Loucy (cell line): Measurements from ENCODE around the gene MRPL18.

ENCODE experiments used
- CTCF ChIP-seq: fragments of 200-600 bp; sonication (generic); conservative IDR thresholded peaks from 2 replicates; pipeline ENCODE4 v1.5.1; 2014; ENCODE audit warnings: mild to moderate bottlenecking, antibody characterized with exemption, low read length
- EZH2phosphoT487 ChIP-seq: fragments of 200-600 bp; IDR thresholded peaks from 2 replicates; pipeline ENCODE4 v1.6.1; 2018; ENCODE audit warnings: antibody characterized with exemption, mild to moderate bottlenecking, moderate library complexity, borderline replicate concordance

GRCh38 chr6:159807150-159807858 is 17.0 kb downstream of the MRPL18 start:
- TF ChIP-seq CTCF = no peak
- TF ChIP-seq EZH2phosphoT487 = no peak
